Tibial nerve (tissue), 4 donors: ENCODE results near the gene AFG1L. TPM values are rescaled to one million over a fixed set of nuclear protein-coding genes. Genes with fewer than 3 reads are reported as not detected.

Source experiments
- DNase-seq, 2 donors: peaks; one replicate each; pipeline ENCODE4 v3.0.0-alpha.2; 2019; ENCODE audit warnings: low spot score in 2 of 2
- H3K27ac ChIP-seq, 4 donors: fragments of 200-600 bp; sonication (generic) in 3 of 4; one replicate each; pipeline ENCODE4 v1.5.1; 2017 to 2019; ENCODE audit warnings: mild to moderate bottlenecking in 1 of 4
- H3K27me3 ChIP-seq, 2 donors: fragments of 200-600 bp; sonication (generic) in 1 of 2; one replicate each; pipeline versions ENCODE4 v1.5.1 to v1.6.0; 2017 to 2019
- H3K36me3 ChIP-seq, 3 donors: fragments of 200-600 bp; sonication (generic); one replicate each; pipeline ENCODE4 v1.5.1; 2018 to 2019
- H3K4me1 ChIP-seq, 4 donors: fragments of 200-600 bp; sonication (generic) in 3 of 4; one replicate each; pipeline ENCODE4 v1.5.1; 2017 to 2019
- H3K4me3 ChIP-seq, 4 donors: fragments of 200-600 bp; sonication (generic) in 3 of 4; one replicate each; pipeline ENCODE4 v1.5.1; 2017 to 2019; ENCODE audit warnings: mild to moderate bottlenecking in 1 of 4, moderate library complexity in 1 of 4
- H3K9me3 ChIP-seq, 4 donors: fragments of 200-600 bp; sonication (generic) in 3 of 4; one replicate each; pipeline ENCODE4 v1.5.1; 2017 to 2019
- EP300 ChIP-seq, 2 donors: sonication (generic); formaldehyde crosslinking; IDR thresholded peaks; one replicate each; pipeline ENCODE4 v1.6.1; 2017; ENCODE audit warnings: antibody characterized with exemption in 2 of 2, mild to moderate bottlenecking in 1 of 2
- POLR2A ChIP-seq, 2 donors: fragments of 450-650 bp; IDR thresholded peaks; one replicate each; pipeline ENCODE4 v1.6.1; 2017; ENCODE audit warnings: antibody characterized with exemption in 2 of 2, mild to moderate bottlenecking in 2 of 2, moderate library complexity in 2 of 2
- WGBS, 2 donors: methylation state at CpG; one replicate each; pipeline ENCODE4 v1.1.5; 2018; 5-methylcytosine and 5-hydroxymethylcytosine counted together
- total RNA-seq, 4 donors: library from RNA; depleted of rRNA; stranded (reverse); fragments of >200 nt; gene quantifications; one replicate each; pipeline ENCODE4 v1.1.0, GENCODE V29; 2016
- TF ChIP-seq, protein P1 (sequence below), 5 experiments: fragments of 200-600 bp in 3 of 5; fragments of 450-650 bp in 2 of 5; sonication (generic) in 3 of 5; IDR thresholded peaks; one replicate each; pipeline ENCODE4 v1.5.1; 2016 to 2019; ENCODE audit warnings: antibody characterized with exemption in 5 of 5, mild to moderate bottlenecking in 3 of 5, moderate library complexity in 2 of 5

The AFG1L gene
- total RNA-seq, 4 donors from 2014 or later: 2.0 to 5.2 (median 4.1) TPM

DNA sequence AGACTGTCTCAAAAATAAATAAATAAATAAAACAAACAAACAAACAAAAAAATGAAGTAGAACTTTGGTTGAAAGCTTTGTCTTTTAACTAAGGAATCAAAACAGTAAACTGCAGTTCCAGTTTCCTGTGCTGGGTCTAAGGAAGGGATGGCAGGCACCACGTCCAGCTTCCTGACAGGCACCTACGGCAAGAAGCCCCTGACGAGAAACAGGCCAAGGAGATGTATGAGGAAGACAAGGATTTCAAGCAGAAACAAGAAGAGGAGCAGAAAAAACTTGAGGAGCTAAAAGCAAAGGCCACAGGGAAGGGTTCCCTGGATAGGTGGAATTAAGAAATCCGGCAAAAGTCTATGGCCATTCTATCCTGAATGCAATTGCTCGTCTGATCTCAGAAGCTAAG is 42.8 kb upstream of the AFG1L start:
- Histone ChIP-seq H3K9me3 (no peaks in the 10 kb centered on the region), H3K4me1 (peaks cover 0 to 44% (median 1%) of the 10 kb centered on the region in 4 donors), H3K27ac (no peak overlapping the region), H3K4me3 (no peak overlapping the region), H3K36me3 (peaks cover 0 to 23% (median 0%) of the 10 kb centered on the region in 3 donors), H3K27me3 (no peaks in the 10 kb centered on the region)
- no peak for DNase-seq
- TF ChIP-seq POLR2A (IDR thresholded peaks at IDR 0.05) (no peak), EP300 (IDR thresholded peaks at IDR 0.05) (no peak)
- TF ChIP-seq, protein P1, sequence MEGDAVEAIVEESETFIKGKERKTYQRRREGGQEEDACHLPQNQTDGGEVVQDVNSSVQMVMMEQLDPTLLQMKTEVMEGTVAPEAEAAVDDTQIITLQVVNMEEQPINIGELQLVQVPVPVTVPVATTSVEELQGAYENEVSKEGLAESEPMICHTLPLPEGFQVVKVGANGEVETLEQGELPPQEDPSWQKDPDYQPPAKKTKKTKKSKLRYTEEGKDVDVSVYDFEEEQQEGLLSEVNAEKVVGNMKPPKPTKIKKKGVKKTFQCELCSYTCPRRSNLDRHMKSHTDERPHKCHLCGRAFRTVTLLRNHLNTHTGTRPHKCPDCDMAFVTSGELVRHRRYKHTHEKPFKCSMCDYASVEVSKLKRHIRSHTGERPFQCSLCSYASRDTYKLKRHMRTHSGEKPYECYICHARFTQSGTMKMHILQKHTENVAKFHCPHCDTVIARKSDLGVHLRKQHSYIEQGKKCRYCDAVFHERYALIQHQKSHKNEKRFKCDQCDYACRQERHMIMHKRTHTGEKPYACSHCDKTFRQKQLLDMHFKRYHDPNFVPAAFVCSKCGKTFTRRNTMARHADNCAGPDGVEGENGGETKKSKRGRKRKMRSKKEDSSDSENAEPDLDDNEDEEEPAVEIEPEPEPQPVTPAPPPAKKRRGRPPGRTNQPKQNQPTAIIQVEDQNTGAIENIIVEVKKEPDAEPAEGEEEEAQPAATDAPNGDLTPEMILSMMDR (IDR thresholded peaks at IDR 0.05): no peak
- whole genome bisulfite sequencing, 2 donors: 85 to 87% methylated on average over 5 of the region's 5 CpGs

DNA sequence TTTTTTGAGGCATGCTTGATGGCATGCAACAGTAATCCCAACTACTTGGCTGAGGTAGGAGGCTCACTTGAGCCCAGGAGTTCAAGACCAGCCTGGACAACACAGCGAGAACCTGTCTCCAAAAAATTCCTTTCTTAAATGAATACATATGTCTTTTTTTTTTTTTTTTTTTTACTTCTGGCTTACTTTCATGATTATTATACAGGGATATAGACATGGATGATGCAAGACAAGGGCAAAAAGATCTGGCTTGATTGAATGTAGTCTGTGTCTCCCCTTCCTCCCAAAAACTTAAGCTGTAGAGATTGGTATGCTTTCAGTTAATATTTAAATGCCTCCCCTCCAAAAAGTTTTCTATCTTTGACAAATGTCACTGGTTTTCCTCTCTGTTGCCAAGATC is 41.6 kb upstream of the AFG1L start:
- Histone ChIP-seq H3K27ac (no peak overlapping the region), H3K27me3 (no peaks in the 10 kb centered on the region), H3K4me3 (no peak overlapping the region), H3K36me3 (peaks cover 0 to 23% (median 0%) of the 10 kb centered on the region in 3 donors), H3K9me3 (no peaks in the 10 kb centered on the region), H3K4me1 (peaks cover 0 to 55% (median 1%) of the 10 kb centered on the region in 4 donors)
- TF ChIP-seq EP300 (IDR thresholded peaks at IDR 0.05): no peak
- 96 to 100% methylated on average over 1 of the region's 1 CpG for WGBS, 2 donors
- no peak for DNase-seq

DNA sequence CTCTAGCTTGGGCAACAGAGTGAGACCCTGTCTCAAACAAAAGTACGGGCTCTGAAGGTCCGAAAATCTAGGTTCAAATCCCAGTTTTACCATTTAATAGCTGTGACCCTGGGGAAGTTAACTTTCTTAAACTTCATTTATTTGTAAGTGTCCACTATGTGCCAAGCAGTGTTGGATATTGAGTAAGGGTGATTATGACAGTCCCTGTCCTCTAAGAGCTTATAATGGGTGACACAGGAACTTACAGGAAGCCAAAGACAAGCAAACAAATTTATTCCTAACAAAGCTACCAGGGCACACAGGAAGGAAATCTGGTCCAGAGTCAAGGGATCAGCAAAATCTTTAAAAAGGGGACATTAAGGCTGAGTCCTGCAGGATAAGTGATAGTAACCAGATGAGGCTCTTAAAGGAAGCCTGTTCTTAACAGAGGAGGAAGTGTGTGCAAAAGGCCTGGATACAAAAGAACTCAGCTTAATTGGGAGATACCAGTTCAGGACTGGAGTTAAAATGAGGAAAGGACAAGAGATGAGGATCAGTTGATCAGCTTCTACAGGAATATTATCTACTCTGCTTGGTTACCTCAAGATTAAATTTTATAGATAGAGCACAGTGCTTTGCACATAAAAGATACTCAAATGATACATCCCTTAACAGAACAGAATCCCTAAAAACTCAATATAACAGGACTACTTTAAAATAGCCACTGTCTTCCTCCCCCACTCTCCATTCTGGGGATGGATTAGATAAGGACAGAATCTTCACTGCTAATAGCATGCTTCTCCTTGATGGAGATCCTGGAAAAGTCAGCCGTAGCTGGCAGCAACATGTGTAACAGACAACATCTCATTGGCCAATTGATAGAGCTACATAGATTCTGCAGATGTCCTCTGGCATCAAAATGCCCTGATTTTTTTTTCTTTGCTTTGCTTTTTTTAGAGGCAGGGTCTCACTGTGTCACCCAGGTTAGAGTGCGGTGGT is 40.1 kb upstream of the AFG1L start:
- DNase-seq: no peak
- Histone ChIP-seq H3K27ac (no peak overlapping the region), H3K36me3 (peaks cover 0 to 28% (median 0%) of the 10 kb centered on the region in 3 donors), H3K9me3 (no peaks in the 10 kb centered on the region), H3K27me3 (no peaks in the 10 kb centered on the region), H3K4me1 (peaks cover 0 to 60% (median 6%) of the 10 kb centered on the region in 4 donors), H3K4me3 (no peak overlapping the region)
- TF ChIP-seq EP300 (IDR thresholded peaks at IDR 0.05): no peak
- TF ChIP-seq POLR2A (IDR thresholded peaks at IDR 0.05): no peak
- TF ChIP-seq, protein P1 (IDR thresholded peaks at IDR 0.05): no peak
- 93 to 94% methylated on average over 4 of the region's 4 CpGs for WGBS, 2 donors

DNA sequence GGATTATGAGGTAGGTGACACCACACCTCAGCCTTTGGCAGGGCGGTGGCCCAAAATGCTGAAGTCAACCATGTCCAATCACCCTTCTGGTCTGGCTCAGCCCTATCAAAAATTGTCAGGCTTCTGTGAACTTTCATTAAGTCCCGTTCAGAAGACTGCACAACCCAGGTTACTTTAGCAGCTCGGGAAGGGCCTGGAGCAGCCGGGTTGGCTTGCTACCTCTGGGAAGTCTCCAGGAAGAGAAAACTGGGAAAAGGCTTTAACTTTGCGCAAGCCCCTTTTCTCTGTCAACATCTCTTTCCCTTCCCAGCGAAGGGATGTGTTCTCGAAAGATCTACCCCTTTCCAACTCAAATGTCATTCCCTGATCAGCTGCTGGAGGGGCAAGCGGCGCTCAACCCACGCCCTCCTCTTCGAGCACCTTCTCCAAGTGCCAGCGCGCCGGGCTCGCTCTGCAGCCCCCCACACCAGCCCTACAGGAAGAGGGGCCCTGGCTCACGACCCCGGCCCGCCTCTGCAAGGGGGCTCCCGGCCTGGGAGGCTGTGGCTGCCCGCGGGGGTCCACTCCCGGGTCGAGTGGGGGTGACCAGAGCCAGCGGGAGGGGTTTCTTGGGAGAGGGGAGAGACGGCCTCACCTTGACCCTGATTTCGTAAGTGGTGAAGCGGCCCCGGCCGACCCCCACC is 34.6 kb upstream of the AFG1L start:
- peaks cover 0 to 7% (median 0%) of the 10 kb centered on the region in 3 donors for H3K36me3 ChIP-seq
- H3K9me3 ChIP-seq: no peaks in the 10 kb centered on the region
- peaks cover 0 to 44% (median 5%) of the 10 kb centered on the region in 4 donors for H3K4me1 ChIP-seq
- H3K27ac ChIP-seq: peak overlapping the region; percentile 84 to 99 (median 98)
- DNase-seq: peak in 1 of 2 donors; percentile 42
- TF ChIP-seq, protein P1 (IDR thresholded peaks at IDR 0.05): no peak
- TF ChIP-seq EP300 (IDR thresholded peaks at IDR 0.05) (peak in 1 of 2 donors; percentile 83), POLR2A (IDR thresholded peaks at IDR 0.05) (peak in 1 of 2 donors; percentile 22)
- H3K27me3 ChIP-seq: no peaks in the 10 kb centered on the region
- 1% methylated on average over 20 to 24 of the region's 29 CpGs for WGBS, 2 donors
- peak overlapping the region; percentile 65 to 95 (median 76) for H3K4me3 ChIP-seq

DNA sequence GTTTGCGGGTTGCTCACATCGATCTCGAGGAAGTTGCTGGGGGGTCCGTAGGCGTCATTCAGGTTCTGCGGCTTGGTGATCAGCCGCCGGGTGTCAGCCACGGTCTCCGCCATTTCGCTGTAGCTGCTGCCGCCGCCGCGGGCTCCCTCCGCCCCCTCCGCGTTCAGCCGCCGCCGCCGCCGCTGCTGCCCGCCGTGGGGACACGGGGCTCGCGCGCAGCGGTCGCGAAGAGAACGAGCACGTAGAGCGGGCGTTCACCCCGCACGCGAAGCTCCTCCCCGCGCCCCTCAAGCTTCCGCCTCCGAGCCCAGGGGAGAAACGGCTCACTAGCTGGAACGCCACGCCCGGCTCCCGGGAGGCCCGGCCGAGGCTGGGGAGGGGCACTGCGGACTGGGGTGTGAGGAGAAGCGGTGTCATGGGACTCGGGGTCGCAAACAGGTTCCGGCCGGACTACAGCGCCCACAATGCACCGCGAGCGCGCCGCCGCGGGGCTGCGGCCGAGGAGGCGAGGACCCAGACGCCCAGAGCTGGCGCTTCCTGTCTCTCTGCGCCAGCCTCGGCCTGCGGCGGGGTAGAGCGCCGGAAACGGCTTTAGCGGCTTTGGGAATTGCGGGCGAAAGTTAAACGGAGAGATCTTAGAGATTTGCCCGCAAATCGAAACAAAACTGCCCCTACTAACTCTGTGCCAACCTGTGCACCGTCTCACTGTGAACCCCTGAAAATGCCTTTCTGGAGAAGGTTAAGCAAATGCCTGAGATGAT is 33.9 kb upstream of the AFG1L start, which contains the start of gene SNX3:
SNX3 (minus strand) TSS at position 232 of the 761 bp plus-strand sequence; CDS start at position 113, 119 bp downstream.
- peaks cover 0 to 41% (median 5%) of the 10 kb centered on the region in 4 donors for H3K4me1 ChIP-seq
- H3K9me3 ChIP-seq: no peaks in the 10 kb centered on the region
- peak; percentile 62 to 95 for TF ChIP-seq EP300 (IDR thresholded peaks at IDR 0.05)
- TF ChIP-seq POLR2A (IDR thresholded peaks at IDR 0.05): peak; percentile 42 to 78
- TF ChIP-seq, protein P1 (IDR thresholded peaks at IDR 0.05): peak in 3 of 5 experiments; percentile 18 to 43 (median 36)
- H3K27me3 ChIP-seq: no peaks in the 10 kb centered on the region
- DNase-seq: peak; percentile 84 to 85
- H3K36me3 ChIP-seq: peaks cover 0 to 4% (median 0%) of the 10 kb centered on the region in 3 donors
- peak within 1 kb of the TSS; percentile 65 to 95 (median 76) for H3K4me3 ChIP-seq
- peak within 1 kb of the TSS; percentile 84 to 99 (median 98) for H3K27ac ChIP-seq
- WGBS, 2 donors: 0% methylated on average over 36 to 48 of the region's 83 CpGs
